Central memory CD8-positive, alpha-beta T cell (primary cell): ENCODE measurements around the gene MEST.
"Not testable (repeated sequence)": the region's sequence is repeated elsewhere in the genome, so short reads cannot be mapped to it uniquely, and the experiment has no call there.

Experiments
- ATAC-seq: fragments of 150-1000 bp; cut with Tn5 transposase; replicated peaks from 2 replicates; pipeline ENCODE4 v1.10.0; 2022; ENCODE audit warnings: mild to moderate bottlenecking, moderate FRiP score, moderate number of reproducible peaks; ENCODE audit not compliant: poor library complexity, severe bottlenecking; ENCODE audit errors: extremely low read depth
- DNase-seq, 2 donors: peaks; one replicate each; pipeline ENCODE4 v3.0.0; 2021; ENCODE audit warnings: low spot score in 2 of 2
- H3K27ac Mint-ChIP-seq: one replicate; pipeline ENCODE4 v1.8.0; 2022; ENCODE audit warnings: low read depth, mild to moderate bottlenecking, moderate library complexity, mixed read lengths
- H3K27me3 Mint-ChIP-seq: one replicate; pipeline ENCODE4 v1.8.0; 2022; ENCODE audit warnings: mixed read lengths
- H3K36me3 Mint-ChIP-seq: one replicate; pipeline ENCODE4 v1.8.0; 2022; ENCODE audit warnings: mild to moderate bottlenecking, moderate library complexity, mixed read lengths; ENCODE audit not compliant: insufficient read depth
- H3K4me1 Mint-ChIP-seq: one replicate; pipeline ENCODE4 v1.8.0; 2022; ENCODE audit warnings: mixed read lengths
- H3K4me3 Mint-ChIP-seq: one replicate; pipeline ENCODE4 v1.8.0; 2022; ENCODE audit warnings: mild to moderate bottlenecking, moderate library complexity, mixed read lengths
- H3K9me3 Mint-ChIP-seq: one replicate; pipeline ENCODE4 v1.8.0; 2022; ENCODE audit warnings: mixed read lengths

Gene MEST

GRCh38 chr7:130512038-130512437 is 20.2 kb downstream of the MEST start:
- peaks cover 12% of the 10 kb centered on the region for H3K36me3 Mint-ChIP-seq
- DNase-seq, ATAC-seq, H3K9me3 Mint-ChIP-seq, H3K4me3 Mint-ChIP-seq, H3K27me3 Mint-ChIP-seq, H3K27ac Mint-ChIP-seq, H3K4me1 Mint-ChIP-seq: not testable (repeated sequence)

DNA sequence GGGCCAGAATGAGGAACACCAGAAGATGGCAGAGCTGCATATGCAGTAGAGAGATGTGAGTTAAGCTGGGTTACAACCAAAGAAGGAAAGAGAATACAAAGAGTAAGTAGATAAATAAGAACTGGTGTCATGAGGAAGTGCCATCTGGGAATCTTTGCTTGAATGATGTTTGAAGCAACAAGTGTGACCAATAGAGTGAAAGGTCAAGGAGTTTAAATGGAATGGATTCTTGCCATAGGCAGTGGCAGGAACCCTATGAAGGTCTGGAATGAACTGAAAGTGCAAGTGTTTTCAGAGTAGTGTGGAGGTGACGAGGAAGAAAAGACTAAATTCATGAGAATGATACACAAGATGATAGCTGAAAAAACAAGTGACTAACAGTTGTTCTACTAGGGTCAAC is 21.6 kb downstream of the MEST start:
- H3K4me1 Mint-ChIP-seq: no peaks in the 10 kb centered on the region
- ATAC-seq (no peak), DNase-seq (no peak)
- H3K27me3 Mint-ChIP-seq: no peaks in the 10 kb centered on the region
- peaks cover 3% of the 10 kb centered on the region for H3K36me3 Mint-ChIP-seq
- H3K27ac Mint-ChIP-seq: no peak overlapping the region
- H3K4me3 Mint-ChIP-seq: no peak overlapping the region
- H3K9me3 Mint-ChIP-seq: no peaks in the 10 kb centered on the region

DNA sequence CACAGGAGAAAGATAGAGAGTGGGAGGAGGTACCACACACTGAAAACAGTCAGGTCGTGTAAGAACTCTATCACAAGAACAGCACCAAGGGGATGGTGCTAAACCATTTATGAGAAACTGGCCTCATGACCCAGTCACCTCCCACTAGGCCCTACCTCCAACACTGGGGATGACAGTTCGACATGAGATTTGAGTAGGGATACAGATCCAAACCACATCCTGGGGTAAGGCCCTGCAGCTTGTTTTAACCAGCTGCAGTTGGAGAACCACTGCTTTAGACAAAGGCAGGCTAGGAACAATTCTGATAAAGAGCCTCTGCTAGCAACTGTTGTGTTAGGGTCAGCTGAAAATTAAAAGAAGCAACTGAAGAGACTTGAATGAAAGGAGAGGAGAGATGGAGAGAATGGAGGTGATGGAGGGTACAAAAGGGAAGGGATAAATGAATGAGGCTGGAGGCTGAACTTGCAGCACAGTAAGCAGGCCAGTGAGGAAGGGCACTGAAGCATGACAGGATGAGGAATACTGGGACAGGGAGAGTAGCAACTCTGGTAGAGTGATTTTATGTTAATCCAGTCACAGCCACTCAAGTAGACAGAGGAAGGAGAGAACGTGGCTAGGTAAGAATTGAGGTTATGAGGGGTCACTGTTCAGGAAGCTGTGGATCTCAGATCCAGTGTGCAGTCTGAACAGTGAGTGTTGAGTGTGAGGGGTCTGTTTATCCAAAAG is 23.6 kb downstream of the MEST start:
- H3K4me3 Mint-ChIP-seq: no peak overlapping the region
- H3K27ac Mint-ChIP-seq: no peak overlapping the region
- DNase-seq: no peak
- no peaks in the 10 kb centered on the region for H3K27me3 Mint-ChIP-seq
- no peaks in the 10 kb centered on the region for H3K36me3 Mint-ChIP-seq
- ATAC-seq: no peak
- H3K4me1 Mint-ChIP-seq: no peaks in the 10 kb centered on the region
- H3K9me3 Mint-ChIP-seq: no peaks in the 10 kb centered on the region

GRCh38 chr7:130521258-130521951 is 29.5 kb downstream of the MEST start:
- no peak overlapping the region for H3K4me3 Mint-ChIP-seq
- no peaks in the 10 kb centered on the region for H3K36me3 Mint-ChIP-seq
- no peak overlapping the region for H3K27ac Mint-ChIP-seq
- no peaks in the 10 kb centered on the region for H3K9me3 Mint-ChIP-seq
- no peak for ATAC-seq
- H3K4me1 Mint-ChIP-seq: no peaks in the 10 kb centered on the region
- H3K27me3 Mint-ChIP-seq: no peaks in the 10 kb centered on the region
- DNase-seq: no peak

- not testable (repeated sequence) for H3K4me1 Mint-ChIP-seq, H3K4me3 Mint-ChIP-seq, H3K27me3 Mint-ChIP-seq, H3K9me3 Mint-ChIP-seq, H3K36me3 Mint-ChIP-seq, H3K27ac Mint-ChIP-seq, DNase-seq
- peak; percentile 36 for ATAC-seq
Observed at GRCh38 chr7:130523519-130524125, 31.7 kb downstream of the MEST start.

GRCh38 chr7:130524628-130525027 is 32.7 kb downstream of the MEST start:
- Mint-ChIP-seq H3K36me3 (peaks cover 2% of the 10 kb centered on the region), H3K4me3 (no peak overlapping the region), H3K9me3 (no peaks in the 10 kb centered on the region), H3K4me1 (no peaks in the 10 kb centered on the region), H3K27me3 (no peaks in the 10 kb centered on the region), H3K27ac (no peak overlapping the region)
- ATAC-seq: no peak
- no peak for DNase-seq

DNA sequence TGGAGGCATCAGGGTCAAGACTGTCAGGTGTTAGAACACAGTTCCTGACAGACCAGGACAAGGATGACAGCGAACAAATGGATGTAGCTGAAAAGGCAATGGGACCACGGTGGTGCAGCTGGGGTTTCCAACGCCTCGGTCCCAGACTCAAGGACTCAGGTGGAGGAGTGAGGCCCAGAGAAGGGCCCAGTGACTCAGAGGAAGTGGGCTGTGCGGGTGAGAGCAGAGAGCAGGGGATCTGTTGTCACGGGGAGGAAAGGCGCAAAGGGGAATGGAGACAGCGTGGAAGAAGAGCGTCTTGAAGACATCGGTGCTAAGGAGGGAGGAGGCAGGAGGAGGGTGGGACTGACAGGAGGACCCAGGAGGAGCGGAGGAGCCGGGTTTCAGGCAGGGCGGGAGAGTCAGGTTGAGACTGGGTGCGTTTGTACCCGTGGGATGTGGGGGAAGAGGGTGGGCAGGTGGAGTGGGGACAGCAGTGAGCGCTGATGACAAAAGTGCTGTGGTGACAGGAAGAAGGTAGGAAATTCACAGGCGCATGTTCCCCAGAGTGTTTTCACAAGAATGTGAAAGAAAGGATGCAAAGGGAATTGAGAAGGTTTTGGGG is 36.0 kb downstream of the MEST start:
- not testable (repeated sequence) for DNase-seq, H3K27me3 Mint-ChIP-seq, H3K4me1 Mint-ChIP-seq, ATAC-seq, H3K27ac Mint-ChIP-seq, H3K36me3 Mint-ChIP-seq, H3K9me3 Mint-ChIP-seq
- peak overlapping the region; percentile 38 for H3K4me3 Mint-ChIP-seq

DNA sequence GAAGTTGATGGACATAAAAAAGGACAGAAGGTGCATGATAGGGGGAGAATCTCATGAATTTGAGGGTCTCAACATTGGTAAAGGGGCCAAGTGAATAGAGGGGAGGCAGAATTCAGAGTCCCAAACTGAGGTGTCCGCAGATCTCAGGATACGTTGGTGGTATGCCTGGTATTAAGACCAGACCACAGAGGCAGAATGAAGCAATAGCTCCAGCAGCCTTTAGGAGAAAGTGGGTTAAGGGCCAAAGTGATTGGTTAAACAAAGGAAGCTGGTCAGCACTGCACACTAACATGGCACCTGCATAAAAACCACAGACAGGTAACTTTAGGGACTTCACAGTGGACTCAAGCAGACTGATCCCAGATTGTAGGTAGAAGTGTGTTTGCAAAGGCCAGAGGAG is 37.5 kb downstream of the MEST start:
- Mint-ChIP-seq H3K4me3 (no peak overlapping the region), H3K27me3 (no peaks in the 10 kb centered on the region), H3K36me3 (peaks cover 2% of the 10 kb centered on the region), H3K27ac (no peak overlapping the region), H3K4me1 (no peaks in the 10 kb centered on the region), H3K9me3 (no peaks in the 10 kb centered on the region)
- DNase-seq (no peak), ATAC-seq (no peak)

DNA sequence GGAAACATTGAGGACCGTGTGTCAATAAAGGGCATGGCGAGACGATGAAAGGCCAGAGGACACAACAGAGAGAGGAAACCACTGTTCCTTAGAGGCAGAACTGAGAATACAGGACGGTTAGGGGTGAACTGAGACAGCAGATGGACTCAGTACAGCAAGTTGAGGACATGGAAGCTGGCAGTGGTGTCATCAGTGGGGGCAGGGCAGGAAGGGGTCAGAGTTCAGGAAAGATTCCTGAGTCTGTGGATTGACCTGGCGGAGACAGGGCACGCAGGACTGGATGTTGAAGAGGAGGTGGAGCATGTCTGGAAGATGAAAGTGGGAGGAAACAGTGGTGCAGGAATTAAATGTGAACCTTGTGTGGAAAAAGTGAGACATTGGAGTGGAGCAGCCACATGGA is 46.0 kb downstream of the MEST start:
- ATAC-seq, H3K27ac Mint-ChIP-seq, H3K9me3 Mint-ChIP-seq, H3K36me3 Mint-ChIP-seq, H3K4me1 Mint-ChIP-seq, DNase-seq, H3K4me3 Mint-ChIP-seq, H3K27me3 Mint-ChIP-seq: not testable (repeated sequence)

DNA sequence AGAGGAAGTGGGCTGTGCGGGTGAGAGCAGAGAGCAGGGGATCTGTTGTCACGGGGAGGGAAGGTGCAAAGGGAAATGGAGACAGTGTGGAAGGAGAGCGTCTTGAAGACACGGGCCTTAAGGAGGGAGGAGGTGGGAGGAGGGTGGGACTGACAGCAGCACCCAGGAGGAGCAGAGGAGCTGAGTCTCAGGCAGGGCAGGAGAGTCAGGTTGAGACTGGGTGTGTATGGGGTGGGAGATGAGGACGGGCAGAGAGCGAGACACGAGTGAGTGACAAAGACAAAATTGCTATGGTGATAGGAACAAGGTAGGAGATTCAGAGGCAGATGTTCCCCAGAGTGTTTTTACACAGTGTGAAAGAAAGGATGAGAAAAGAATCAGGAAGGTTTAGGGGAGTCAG is 49.4 kb downstream of the MEST start:
- not testable (repeated sequence) for H3K9me3 Mint-ChIP-seq, ATAC-seq, H3K36me3 Mint-ChIP-seq, DNase-seq, H3K4me1 Mint-ChIP-seq, H3K27me3 Mint-ChIP-seq, H3K27ac Mint-ChIP-seq, H3K4me3 Mint-ChIP-seq

GRCh38 chr7:130542297-130542696 is 50.4 kb downstream of the MEST start:
- not testable (repeated sequence) for H3K27me3 Mint-ChIP-seq, H3K9me3 Mint-ChIP-seq, H3K27ac Mint-ChIP-seq, H3K36me3 Mint-ChIP-seq, DNase-seq, ATAC-seq, H3K4me3 Mint-ChIP-seq, H3K4me1 Mint-ChIP-seq

DNA sequence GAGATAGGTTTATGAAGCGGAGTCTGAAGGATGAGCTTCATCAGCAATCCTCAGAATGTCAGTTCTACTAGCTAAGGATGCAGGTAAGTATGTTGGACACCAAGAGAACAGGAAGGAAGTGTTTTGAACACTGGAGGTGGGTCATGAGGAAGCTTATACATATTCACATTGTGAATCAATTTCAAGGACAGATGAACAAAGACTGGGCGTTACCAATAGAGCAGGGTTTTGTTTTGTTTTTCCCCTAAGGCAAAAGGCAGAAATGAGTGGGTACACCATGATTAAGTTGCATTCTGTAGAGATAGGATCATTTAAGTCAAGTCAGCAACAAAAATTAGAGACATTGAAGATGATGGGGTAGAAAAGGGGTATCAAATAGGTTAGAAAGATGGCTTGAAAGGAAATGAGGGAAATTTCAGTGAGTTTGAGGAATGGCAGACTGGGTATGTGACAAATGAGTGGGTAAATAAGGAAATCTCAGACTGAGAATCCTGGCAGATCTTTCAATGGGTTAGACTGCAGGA is 51.7 kb downstream of the MEST start:
- Mint-ChIP-seq H3K9me3 (no peaks in the 10 kb centered on the region), H3K4me1 (no peaks in the 10 kb centered on the region), H3K27ac (no peak overlapping the region), H3K4me3 (no peak overlapping the region), H3K36me3 (peaks cover 1% of the 10 kb centered on the region), H3K27me3 (no peaks in the 10 kb centered on the region)
- ATAC-seq: no peak
- no peak for DNase-seq
